Activated CD8-positive, alpha-beta memory T cell treated with anti-CD3 and anti-CD28 coated beads, Interleukin-2, amount 50 U/mL, for 24 hours (primary cell): ENCODE results near the gene AKAP10.
"Not testable (repeated sequence)": the region's sequence is repeated elsewhere in the genome, so short reads cannot be mapped to it uniquely, and the experiment has no call there.

ENCODE experiments used
- DNase-seq: peaks from one replicate; pipeline ENCODE4 v3.0.0-alpha.2; 2020; ENCODE audit errors: extremely low read depth

AKAP10 gene

DNA sequence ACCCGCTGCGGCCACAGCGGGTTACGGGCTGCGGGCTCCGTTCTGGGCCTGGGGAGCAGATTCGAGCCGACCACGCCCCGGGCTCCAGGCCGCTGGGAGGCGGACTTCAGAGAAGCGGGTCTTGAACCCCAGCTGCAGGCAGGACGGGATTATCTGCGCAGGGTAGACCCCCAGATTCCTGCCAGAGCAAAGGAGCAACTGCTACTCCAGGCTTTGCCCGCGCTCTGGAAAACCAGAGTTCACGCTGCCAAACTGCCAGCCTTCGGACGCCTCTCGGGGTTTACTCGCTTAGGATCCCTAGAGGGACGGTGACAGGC is 109.6 kb downstream of the AKAP10 start:
- DNase-seq = no peak

- DNase-seq = no peak
Measured at GRCh38 chr17:19867329-19868078, 110.1 kb downstream of the AKAP10 start, which contains the start of gene ULK2. ULK2 (minus strand) TSS chr17:19867936; CDS start chr17:19867417, 519 bp downstream.

- DNase-seq = no peak
Measured at GRCh38 chr17:19867079-19867328, 110.6 kb downstream of the AKAP10 start.

DNA sequence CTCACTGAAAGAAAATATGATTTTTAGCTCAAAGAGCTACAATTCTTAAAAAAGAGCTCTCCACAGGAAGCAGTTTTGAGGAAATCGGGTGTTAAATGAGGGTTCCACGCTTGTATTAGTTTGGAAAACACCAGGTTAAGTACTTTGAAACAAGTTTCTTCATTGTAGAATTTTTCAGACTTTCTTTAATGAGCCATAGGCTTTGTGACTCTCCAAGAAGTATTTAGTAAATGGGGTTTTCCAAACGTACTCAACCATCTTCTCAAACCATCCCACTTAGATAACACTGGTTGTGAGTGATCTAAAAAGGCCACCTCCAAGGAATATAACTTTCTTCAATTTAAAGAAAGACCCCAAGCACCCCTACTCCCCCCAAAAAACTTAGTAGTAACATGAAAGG is 112.6 kb downstream of the AKAP10 start:
- DNase-seq = no peak

- not testable (repeated sequence) for DNase-seq
Measured at GRCh38 chr17:19860647-19861177, 116.9 kb downstream of the AKAP10 start.

- no peak for DNase-seq
Measured at GRCh38 chr17:19857640-19858039, 120.0 kb downstream of the AKAP10 start.
